Motor neuron (in vitro differentiated cells): ENCODE data around the gene RBPJ. TPM values are rescaled to one million over a fixed set of nuclear protein-coding genes. Genes with fewer than 3 reads are reported as not detected.
A peak's percentile ranks its signal among the peaks of the same experiment; 100 is the strongest.

Experiments used
- ATAC-seq, 8 experiments: fragments of 200-7000 bp; cut with Tn5 transposase; replicated peaks in 6 of 8; 2 replicates each; pipeline ENCODE4 v1.8.0; 2021; ENCODE audit warnings: mild to moderate bottlenecking in 8 of 8, moderate library complexity in 8 of 8
- H3K27ac ChIP-seq, 2 donors: fragments of 250-450 bp; sonication (Bioruptor Pico); 2 replicates each; pipeline ENCODE4 v1.9.0; 2021; ENCODE audit warnings: antibody characterized with exemption in 2 of 2, mild to moderate bottlenecking in 2 of 2, moderate library complexity in 1 of 2
- H3K4me1 ChIP-seq, 2 donors: fragments of 250-450 bp; sonication (Bioruptor Pico); replicated peaks in 1 of 2; 2 replicates each; pipeline ENCODE4 v1.6.1; 2021; ENCODE audit warnings: antibody characterized with exemption in 2 of 2, mild to moderate bottlenecking in 2 of 2, moderate library complexity in 1 of 2
- H3K4me3 ChIP-seq, 5 donors: fragments of 250-450 bp; sonication (Bioruptor Pico); 2 replicates each; pipeline ENCODE4 v1.9.0; 2021; ENCODE audit warnings: antibody characterized with exemption in 5 of 5, mild to moderate bottlenecking in 5 of 5, moderate library complexity in 4 of 5
- WGBS, 10 experiments: fragments of 450-650 bp; shearing (Covaris generic); methylation state at CpG; one replicate each; pipeline ENCODE4 v1.0.0; 2022; 5-methylcytosine and 5-hydroxymethylcytosine counted together
- in situ Hi-C, 9 experiments: fragments of 400-800 bp; cut with MboI; loops; one replicate each; pipeline ENCODE4 v1.15.0; 2021; ENCODE audit warnings: low sequenced_read_pairs in 9 of 9, low pct_unique_long_range_greater_than_20kb in 2 of 9; ENCODE audit not compliant: unreplicated experiment in 9 of 9
- total RNA-seq, 8 experiments: library from RNA; unstranded; fragments of 300-600 nt; gene quantifications; 2 replicates each; pipeline versions ENCODE4 v1.2.3 to v1.2.4, GENCODE V29; 2022

RBPJ gene
- total RNA-seq, 8 experiments from 2014 or later, result 41.2 to 80.6 (median 62.4) TPM

GRCh38 chr4:26330186-26330787, 9.5 kb downstream of the RBPJ start:
- Histone ChIP-seq H3K4me1 (peaks cover 13 to 20% of the 10 kb centered on the region in 2 donors), H3K27ac (no peak overlapping the region), H3K4me3 (no peak overlapping the region)
- peak; percentile 54 to 91 (median 70) for ATAC-seq
- WGBS, 10 experiments, result 28 to 100% (median 51%) methylated on average over 1 to 4 of the region's 4 CpGs; no CpG with 5 or more reads in 1 of the 10 experiments
- in situ Hi-C loops, result no loop called here

- ATAC-seq, result peak in 5 of 8 experiments; percentile 80 to 86 (median 83)
- WGBS, 10 experiments, result 0 to 92% (median 63%) methylated on average over 1 to 5 of the region's 6 CpGs; no CpG with 5 or more reads in 2 of the 10 experiments
- Histone ChIP-seq H3K4me3 (no peak overlapping the region), H3K27ac (peak overlapping the region; percentile 19 to 34), H3K4me1 (peaks cover 13 to 20% of the 10 kb centered on the region in 2 donors)
- in situ Hi-C loops, result no loop called here
These were observed 10.1 kb downstream of the RBPJ start for GRCh38 chr4:26330946-26331345.

GRCh38 chr4:26331380-26331950, 10.7 kb downstream of the RBPJ start:
- in situ Hi-C loops, result no loop called here
- 36 to 100% (median 68%) methylated on average over 1 to 6 of the region's 7 CpGs; no CpG with 5 or more reads in 1 of the 10 experiments for WGBS, 10 experiments
- Histone ChIP-seq H3K4me3 (no peak overlapping the region), H3K4me1 (peaks cover 13 to 20% of the 10 kb centered on the region in 2 donors), H3K27ac (peak overlapping the region; percentile 19 to 34)
- peak in 5 of 8 experiments; percentile 36 to 70 (median 64) for ATAC-seq

DNA sequence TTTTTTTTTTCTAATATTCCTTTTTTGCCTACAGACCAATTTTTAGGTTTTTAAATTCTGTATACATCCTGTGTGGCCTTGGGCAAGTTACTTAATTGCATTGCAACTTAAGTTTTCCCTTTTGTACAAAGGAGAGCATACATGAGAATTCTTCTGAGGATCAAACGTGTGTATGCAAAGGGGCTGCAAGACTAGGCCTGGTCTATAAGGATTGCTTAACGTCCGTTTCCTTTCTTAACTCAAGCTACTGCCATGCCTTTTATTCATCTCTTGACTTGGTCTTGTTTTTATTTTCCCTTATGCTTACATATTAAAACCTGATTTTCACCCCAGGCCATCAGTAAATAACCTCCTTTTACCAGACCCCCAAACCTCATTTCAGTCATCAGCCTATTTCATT, 13.6 kb downstream of the RBPJ start:
- no peak overlapping the region for H3K27ac ChIP-seq
- WGBS, 10 experiments, result 50 to 100% (median 89%) methylated on average over 2 to 3 of the region's 3 CpGs
- in situ Hi-C loops, result no loop called here
- ATAC-seq, result no peak
- no peak overlapping the region for H3K4me3 ChIP-seq
- peaks cover 13 to 20% of the 10 kb centered on the region in 2 donors for H3K4me1 ChIP-seq

- Histone ChIP-seq H3K4me1 (peaks cover 6 to 9% of the 10 kb centered on the region in 2 donors), H3K4me3 (no peak overlapping the region), H3K27ac (no peak overlapping the region)
- in situ Hi-C loops, result no loop called here
- 27 to 100% (median 98%) methylated on average over 1 to 2 of the region's 2 CpGs for WGBS, 10 experiments
- no peak for ATAC-seq
These were observed 16.8 kb downstream of the RBPJ start for GRCh38 chr4:26337612-26338011.

DNA sequence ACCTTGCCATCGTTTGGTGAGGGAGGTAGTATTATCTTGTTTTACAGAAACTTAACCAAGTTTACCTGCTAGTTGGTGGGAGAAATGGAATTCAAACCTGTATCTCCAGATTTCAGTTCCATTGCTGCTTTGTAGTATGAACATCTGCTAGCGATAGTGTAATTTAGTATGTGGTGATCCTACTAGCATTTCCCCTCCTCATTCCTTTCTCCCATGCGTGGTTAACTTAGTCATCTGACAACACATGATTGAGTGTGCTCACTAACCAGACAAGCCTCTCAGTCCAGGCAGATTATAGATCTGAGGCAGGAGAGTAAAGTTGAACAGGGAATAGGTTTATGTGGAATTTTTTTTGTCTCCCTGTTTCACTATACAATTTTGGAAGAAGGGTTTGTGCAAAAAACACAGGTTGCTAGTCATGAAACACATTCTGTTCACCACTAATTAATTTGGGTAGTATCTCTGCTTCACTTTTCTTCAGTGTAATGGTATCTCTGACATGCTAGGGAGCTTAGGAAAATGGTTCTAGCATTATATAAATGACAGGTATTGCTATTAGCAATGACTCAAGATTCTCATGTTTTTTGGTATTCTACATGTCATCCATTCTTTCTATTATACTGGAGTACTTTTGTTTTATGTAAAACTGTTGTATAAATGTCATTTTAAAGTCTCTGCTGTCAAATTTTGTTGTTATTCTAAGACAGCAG, 21.7 kb downstream of the RBPJ start:
- 0 to 62% (median 33%) methylated on average over 1 to 3 of the region's 3 CpGs; no CpG with 5 or more reads in 1 of the 10 experiments for WGBS, 10 experiments
- peak in 7 of 8 experiments; percentile 70 to 91 (median 88) for ATAC-seq
- no peak overlapping the region for H3K4me3 ChIP-seq
- H3K4me1 ChIP-seq, result peaks cover 10 to 17% of the 10 kb centered on the region in 2 donors
- no peak overlapping the region for H3K27ac ChIP-seq
- in situ Hi-C loops, result no loop called here

GRCh38 chr4:26343038-26343398, 22.2 kb downstream of the RBPJ start:
- Histone ChIP-seq H3K4me1 (peaks cover 10 to 17% of the 10 kb centered on the region in 2 donors), H3K27ac (no peak overlapping the region), H3K4me3 (no peak overlapping the region)
- in situ Hi-C loops, result no loop called here
- WGBS, 10 experiments, result 21 to 100% (median 77%) methylated on average over 1 to 3 of the region's 3 CpGs; no CpG with 5 or more reads in 3 of the 10 experiments
- peak in 5 of 8 experiments; percentile 2 to 17 (median 15) for ATAC-seq

DNA sequence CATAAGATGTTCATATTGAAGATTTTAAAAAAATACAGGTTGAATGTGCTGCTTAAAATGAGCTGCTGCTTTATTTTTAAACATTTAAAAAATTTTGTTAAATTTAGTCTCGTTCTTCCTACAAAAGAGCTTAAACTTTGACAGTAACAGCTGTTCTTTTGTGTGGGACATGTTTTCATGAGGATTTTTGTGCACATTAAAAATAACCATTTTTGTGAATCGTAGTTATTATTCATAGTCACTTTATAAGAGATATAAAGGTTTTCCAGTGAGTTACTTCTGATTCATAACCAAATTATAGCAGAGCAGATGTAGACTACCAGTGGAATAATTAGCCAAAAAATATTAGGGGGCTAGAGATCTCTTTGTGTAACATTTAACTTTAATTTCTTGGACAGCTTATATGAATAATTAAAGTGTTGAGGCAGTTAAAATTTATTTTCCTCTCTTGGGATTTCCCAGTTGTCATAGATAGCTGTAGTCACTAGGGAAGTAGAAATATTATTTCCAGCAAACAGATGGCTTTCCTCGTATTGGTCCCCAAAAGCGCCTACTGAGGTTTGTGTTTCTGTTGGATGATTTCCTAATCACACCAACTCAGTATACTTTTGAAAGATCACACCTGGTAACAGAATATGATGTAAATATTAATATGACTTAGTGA, 24.2 kb downstream of the RBPJ start:
- WGBS, 10 experiments, result 56 to 94% (median 87%) methylated on average over 2 to 4 of the region's 4 CpGs; no CpG with 5 or more reads in 1 of the 10 experiments

GRCh38 chr4:26345565-26345938, 24.7 kb downstream of the RBPJ start:
- Histone ChIP-seq H3K4me1 (peaks cover 10 to 17% of the 10 kb centered on the region in 2 donors), H3K4me3 (no peak overlapping the region), H3K27ac (no peak overlapping the region)
- in situ Hi-C loops, result no loop called here
- ATAC-seq, result no peak
- 52 to 100% (median 100%) methylated on average over 1 to 2 of the region's 3 CpGs for WGBS, 10 experiments

More for the DNA sequence above, 24.2 kb downstream of the RBPJ start:
- no peak for ATAC-seq
- Histone ChIP-seq H3K4me3 (no peak overlapping the region), H3K4me1 (peaks cover 10 to 17% of the 10 kb centered on the region in 2 donors), H3K27ac (no peak overlapping the region)
- in situ Hi-C loops, result no loop called here

- Histone ChIP-seq H3K4me1 (peaks cover 10 to 17% of the 10 kb centered on the region in 2 donors), H3K27ac (no peak overlapping the region)
- in situ Hi-C loops, result no loop called here
These were observed 25.4 kb downstream of the RBPJ start for GRCh38 chr4:26346203-26346620.

DNA sequence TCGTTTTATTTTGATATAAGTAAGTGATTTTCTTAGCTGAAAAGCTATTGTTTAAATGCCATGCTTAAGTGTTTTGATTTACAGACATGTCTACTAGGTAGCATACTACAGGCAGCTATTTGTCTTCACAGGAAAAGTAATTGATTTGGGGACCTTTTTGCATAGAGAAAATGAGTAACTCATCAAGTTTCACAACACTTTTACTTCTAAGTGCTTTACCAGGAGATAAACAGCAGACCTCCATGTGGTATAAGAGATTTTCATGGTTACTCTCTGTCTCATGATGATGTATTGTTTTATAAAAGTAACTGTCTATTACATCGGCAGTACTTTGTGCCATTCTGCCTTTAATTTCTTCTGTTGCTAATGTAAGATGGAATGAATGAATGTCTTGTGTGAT, 28.7 kb downstream of the RBPJ start:
- Histone ChIP-seq H3K4me1 (peaks cover 0 to 3% of the 10 kb centered on the region in 2 donors), H3K4me3 (no peak overlapping the region), H3K27ac (no peak overlapping the region)
- no peak for ATAC-seq
- in situ Hi-C loops, result no loop called here
- WGBS, 10 experiments, result 10 to 80% (median 65%) methylated on average over 1 to 2 of the region's 2 CpGs; no CpG with 5 or more reads in 1 of the 10 experiments

More at GRCh38 chr4:26346203-26346620, 25.4 kb downstream of the RBPJ start:
- 64 to 100% (median 87%) methylated on average over 1 to 6 of the region's 6 CpGs; no CpG with 5 or more reads in 1 of the 10 experiments for WGBS, 10 experiments
- H3K4me3 ChIP-seq, result no peak overlapping the region
- peak in 1 of 8 experiments; percentile 67 for ATAC-seq

- Histone ChIP-seq H3K4me3 (no peak overlapping the region), H3K4me1 (no peaks in the 10 kb centered on the region), H3K27ac (no peak overlapping the region)
- ATAC-seq, result peak in 1 of 8 experiments; percentile 16
- WGBS, 10 experiments, result 71 to 100% (median 100%) methylated on average over 1 to 2 of the region's 2 CpGs; no CpG with 5 or more reads in 3 of the 10 experiments
- in situ Hi-C loops, result no loop called here
These were observed 30.9 kb downstream of the RBPJ start for GRCh38 chr4:26351685-26352084.

DNA sequence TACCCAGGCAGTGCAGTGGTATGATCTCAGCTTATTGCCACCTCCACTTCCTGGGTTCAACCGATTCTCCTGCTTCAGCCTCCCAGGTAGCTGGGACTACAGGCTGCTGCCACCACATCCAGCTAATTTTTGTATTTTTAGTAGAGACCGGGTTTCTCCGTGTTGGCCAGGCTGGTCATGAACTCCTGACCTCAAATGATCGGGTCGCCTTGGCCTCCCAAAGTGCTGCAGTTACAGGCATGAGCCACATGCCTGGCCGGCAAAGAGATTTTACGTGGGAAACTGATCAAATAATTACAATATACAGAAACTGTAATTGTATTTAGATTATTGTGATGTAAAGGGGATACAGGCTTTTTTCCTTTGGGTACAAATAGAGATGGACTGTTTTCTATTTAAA, 33.7 kb downstream of the RBPJ start:
- H3K4me3 ChIP-seq, result no peak overlapping the region
- in situ Hi-C loops, result no loop called here
- no peaks in the 10 kb centered on the region for H3K4me1 ChIP-seq
- 40 to 100% (median 80%) methylated on average over 1 to 6 of the region's 7 CpGs; no CpG with 5 or more reads in 1 of the 10 experiments for WGBS, 10 experiments
- H3K27ac ChIP-seq, result no peak overlapping the region
- no peak for ATAC-seq
